HCT116 (cell line): Measurements from ENCODE around the gene MAPKBP1. TPM values are rescaled to one million over a fixed set of nuclear protein-coding genes. Genes with fewer than 3 reads are reported as not detected.

Experiments used
- ATAC-seq: fragments of 200-7000 bp; cut with Tn5 transposase; 2 replicates; pipeline ENCODE4 v1.9.1; 2020; ENCODE audit warnings: mild to moderate bottlenecking, moderate library complexity
- BruUV-seq: library from RNA; stranded (reverse); fragments of 400-500 nt; replicated peaks from 2 replicates; lab custom pipeline; 2021; lab: Mats Ljungman, UMichigan
- CTCF ChIA-PET: fragments of 300-600 bp; sonication (Branson Sonifier 250); formaldehyde crosslinking; loops from one replicate; lab custom pipeline; 2021; ENCODE audit warnings: antibody characterized with exemption; lab: Charles Lee
- POLR2A ChIA-PET: fragments of 300-600, 350-600 bp; sonication (Branson Sonifier 250); formaldehyde crosslinking; loops from one replicate; lab custom pipeline; 2021; ENCODE audit warnings: antibody characterized with exemption; lab: Charles Lee
- RAD21 ChIA-PET, 2 experiments: fragments of 300-600 bp; sonication (Branson Sonifier 250); formaldehyde crosslinking; loops; one replicate each; lab custom pipeline; 2023; ENCODE audit warnings: low total read pairs in 2 of 2; ENCODE audit not compliant: uncharacterized antibody in 2 of 2, unreplicated experiment in 2 of 2, low non-redundant PET in 1 of 2; lab: Charles Lee
- DNase-seq: peaks from one replicate; pipeline ENCODE4 v3.0.0-alpha.2; 2010; ENCODE audit warnings: low read depth, low spot score
- H2AFZ ChIP-seq: fragments of 200-600 bp; shearing (Covaris generic), sonication (generic); 2 replicates; pipeline ENCODE4 v1.6.1; 2017; ENCODE audit warnings: low read depth, mixed run types, mixed read lengths, antibody characterized with exemption, low read length; ENCODE audit not compliant: poor library complexity, severe bottlenecking
- H3K27ac ChIP-seq: 2 replicates; pipeline ENCODE4 v1.5.1; 2012; ENCODE audit warnings: low read depth, low read length
- H3K27me3 ChIP-seq: fragments of 200-600 bp; sonication (generic); 2 replicates; pipeline ENCODE4 v1.6.1; 2016; ENCODE audit warnings: mixed run types, low read length, mixed read lengths; ENCODE audit not compliant: insufficient read depth
- H3K36me3 ChIP-seq, 2 experiments: fragments of 200-500 bp in 1 of 2; fragments of 200-600 bp in 1 of 2; sonication (Bioruptor generic) in 1 of 2; sonication (generic) in 1 of 2; 2 replicates each; pipeline versions ENCODE4 v1.5.1 to v1.6.1; 2014 to 2016; ENCODE audit warnings: low read length in 2 of 2, inconsistent platforms in 1 of 2, mixed read lengths in 1 of 2, mixed run types in 1 of 2; ENCODE audit not compliant: insufficient read depth in 2 of 2, control insufficient read depth in 1 of 2
- H3K4me1 ChIP-seq, 2 experiments: fragments of 200-600 bp in 1 of 2; sonication (generic) in 1 of 2; 2 replicates each; pipeline versions ENCODE4 v1.5.1 to v1.6.1; 2012 to 2017; ENCODE audit warnings: low read length in 2 of 2, inconsistent platforms in 1 of 2, mild to moderate bottlenecking in 1 of 2, mixed read lengths in 1 of 2, mixed run types in 1 of 2, moderate library complexity in 1 of 2; ENCODE audit not compliant: insufficient read depth in 2 of 2, control insufficient read depth in 1 of 2
- H3K4me2 ChIP-seq: fragments of 200-600 bp; sonication (generic); 2 replicates; pipeline ENCODE4 v1.6.1; 2017; ENCODE audit warnings: mixed run types, low read length, mixed read lengths
- H3K4me3 ChIP-seq, 2 experiments: fragments of 200-600 bp in 1 of 2; sonication (generic) in 1 of 2; replicated peaks in 1 of 2; 2 replicates each; pipeline ENCODE4 v1.5.1; 2011 to 2016; ENCODE audit warnings: low read length in 2 of 2, control low read depth in 1 of 2, low read depth in 1 of 2, mild to moderate bottlenecking in 1 of 2, mixed read lengths in 1 of 2, mixed run types in 1 of 2
- H3K79me2 ChIP-seq: fragments of 200-600 bp; sonication (generic); 2 replicates; pipeline ENCODE4 v1.6.1; 2017; ENCODE audit warnings: mild to moderate bottlenecking, mixed run types, low read length, moderate library complexity, mixed read lengths; ENCODE audit not compliant: insufficient read depth
- H3K9ac ChIP-seq: fragments of 200-600 bp; sonication (generic); 2 replicates; pipeline ENCODE4 v1.6.1; 2016; ENCODE audit warnings: low read length, mixed read lengths
- H3K9me2 ChIP-seq: fragments of 200-600 bp; sonication (generic), shearing (Covaris generic); 2 replicates; pipeline ENCODE4 v1.6.1; 2017; ENCODE audit warnings: mixed run types, mild to moderate bottlenecking, moderate library complexity; ENCODE audit not compliant: insufficient read depth
- H3K9me3 ChIP-seq, 2 experiments: fragments of 200-500 bp in 1 of 2; fragments of 200-600 bp in 1 of 2; sonication (Bioruptor generic) in 1 of 2; sonication (generic) in 1 of 2; 2 replicates each; pipeline ENCODE4 v1.6.1; 2014 to 2017; ENCODE audit warnings: low read length in 2 of 2, mixed read lengths in 2 of 2, inconsistent platforms in 1 of 2, low read depth in 1 of 2, mild to moderate bottlenecking in 1 of 2, mixed run types in 1 of 2, moderate library complexity in 1 of 2; ENCODE audit not compliant: control insufficient read depth in 1 of 2, insufficient read depth in 1 of 2
- H4K20me1 ChIP-seq: fragments of 200-600 bp; sonication (generic), shearing (Covaris generic); 2 replicates; pipeline ENCODE4 v1.6.1; 2017; ENCODE audit warnings: mixed run types, mild to moderate bottlenecking, moderate library complexity; ENCODE audit not compliant: insufficient read depth
- CBX3 ChIP-seq: IDR thresholded peaks from 2 replicates; pipeline ENCODE4 v1.6.1; 2012; ENCODE audit warnings: low read depth
- EZH2 ChIP-seq: fragments of 200-600 bp; sonication (generic); IDR thresholded peaks from 2 replicates; pipeline ENCODE4 v1.6.1; 2017; ENCODE audit warnings: antibody characterized with exemption, mixed run types
- EZH2phosphoT487 ChIP-seq: fragments of 200-600 bp; IDR thresholded peaks from 2 replicates; pipeline ENCODE4 v1.6.1; 2018; ENCODE audit warnings: antibody characterized with exemption, borderline replicate concordance
- JUND ChIP-seq: IDR thresholded peaks from 2 replicates; pipeline ENCODE4 v1.6.1; 2012
- MAX ChIP-seq: IDR thresholded peaks from 2 replicates; pipeline ENCODE4 v1.6.1; 2012
- POLR2AphosphoS5 ChIP-seq: IDR thresholded peaks from 2 replicates; pipeline ENCODE4 v1.6.1; 2011; ENCODE audit warnings: mild to moderate bottlenecking, low read depth, low read length, moderate library complexity
- RAD21 ChIP-seq: IDR thresholded peaks from 2 replicates; pipeline ENCODE4 v1.6.1; 2012; ENCODE audit warnings: low read depth, mild to moderate bottlenecking
- SIN3A ChIP-seq: IDR thresholded peaks from 2 replicates; pipeline ENCODE4 v1.6.1; 2012; ENCODE audit warnings: low read depth
- ZBTB33 ChIP-seq: IDR thresholded peaks from 2 replicates; pipeline ENCODE4 v1.6.1; 2011; ENCODE audit warnings: mild to moderate bottlenecking, low read length, moderate library complexity; ENCODE audit not compliant: insufficient replicate concordance; ENCODE audit errors: extremely low read depth
- ZFX ChIP-seq: fragments of 450-650 bp; IDR thresholded peaks from 2 replicates; pipeline ENCODE4 v1.6.1; 2017
- ZNF274 ChIP-seq: fragments of 200-500 bp; sonication (Bioruptor generic); IDR thresholded peaks from 2 replicates; pipeline ENCODE4 v1.6.1; 2014; ENCODE audit warnings: mild to moderate bottlenecking, low read depth, low read length, inconsistent platforms
- intact Hi-C: fragments of 100-400 bp; cut with micrococcal nuclease; formaldehyde crosslinking; loops from 2 replicates; pipeline ENCODE4 v1.10.0; 2022
- total RNA-seq: library from RNA; stranded (reverse); gene quantifications from one replicate; pipeline ENCODE4 v1.2.1, GENCODE V29; 2021; ENCODE audit not compliant: unreplicated experiment
- TF ChIP-seq, protein P1 (sequence below): IDR thresholded peaks from 2 replicates; pipeline ENCODE4 v1.6.1; 2012; ENCODE audit warnings: low read depth

MAPKBP1 gene
- total RNA-seq, 1 experiment from 2014 or later = 21.3 TPM

GRCh38 chr15:41828807-41829141 lies 54.5 kb downstream of the MAPKBP1 start:
- Histone ChIP-seq H3K36me3 (no peaks in the 10 kb centered on the region; a peak in 1 of 4 replicates), H3K4me1 (peaks cover 6 to 18% of the 10 kb centered on the region in 2 experiments; a peak in 3 of 4 replicates), H3K9me3 (no peaks in the 10 kb centered on the region), H3K79me2 (no peaks in the 10 kb centered on the region), H3K27ac (no peak overlapping the region), H3K27me3 (no peaks in the 10 kb centered on the region), H4K20me1 (no peaks in the 10 kb centered on the region), H3K4me3 (peak overlapping the region; percentile 90), H3K9me2 (no peaks in the 10 kb centered on the region), H2AFZ (no peak overlapping the region), H3K9ac (peak overlapping the region; percentile 85), H3K4me2 (peak overlapping the region; percentile 98)
- intact Hi-C loops = loop anchor here (5.0 kb wide), 1 partner anchor 74 kb away; no protein-coding TSS in a partner anchor
- ATAC-seq (no peak), DNase-seq (no peak)
- TSS peak; percentile 68 for BruUV-seq
- ChIA-PET RAD21 (no interaction called here), POLR2A (no interaction called here), CTCF (no interaction called here)
- TF ChIP-seq SIN3A (no peak), MAX (no peak), ZNF274 (no peak), EZH2 (no peak), ZFX (no peak), POLR2AphosphoS5 (no peak), EZH2phosphoT487 (no peak), CBX3 (no peak), RAD21 (no peak), JUND (no peak), ZBTB33 (no peak)
- TF ChIP-seq, protein P1, sequence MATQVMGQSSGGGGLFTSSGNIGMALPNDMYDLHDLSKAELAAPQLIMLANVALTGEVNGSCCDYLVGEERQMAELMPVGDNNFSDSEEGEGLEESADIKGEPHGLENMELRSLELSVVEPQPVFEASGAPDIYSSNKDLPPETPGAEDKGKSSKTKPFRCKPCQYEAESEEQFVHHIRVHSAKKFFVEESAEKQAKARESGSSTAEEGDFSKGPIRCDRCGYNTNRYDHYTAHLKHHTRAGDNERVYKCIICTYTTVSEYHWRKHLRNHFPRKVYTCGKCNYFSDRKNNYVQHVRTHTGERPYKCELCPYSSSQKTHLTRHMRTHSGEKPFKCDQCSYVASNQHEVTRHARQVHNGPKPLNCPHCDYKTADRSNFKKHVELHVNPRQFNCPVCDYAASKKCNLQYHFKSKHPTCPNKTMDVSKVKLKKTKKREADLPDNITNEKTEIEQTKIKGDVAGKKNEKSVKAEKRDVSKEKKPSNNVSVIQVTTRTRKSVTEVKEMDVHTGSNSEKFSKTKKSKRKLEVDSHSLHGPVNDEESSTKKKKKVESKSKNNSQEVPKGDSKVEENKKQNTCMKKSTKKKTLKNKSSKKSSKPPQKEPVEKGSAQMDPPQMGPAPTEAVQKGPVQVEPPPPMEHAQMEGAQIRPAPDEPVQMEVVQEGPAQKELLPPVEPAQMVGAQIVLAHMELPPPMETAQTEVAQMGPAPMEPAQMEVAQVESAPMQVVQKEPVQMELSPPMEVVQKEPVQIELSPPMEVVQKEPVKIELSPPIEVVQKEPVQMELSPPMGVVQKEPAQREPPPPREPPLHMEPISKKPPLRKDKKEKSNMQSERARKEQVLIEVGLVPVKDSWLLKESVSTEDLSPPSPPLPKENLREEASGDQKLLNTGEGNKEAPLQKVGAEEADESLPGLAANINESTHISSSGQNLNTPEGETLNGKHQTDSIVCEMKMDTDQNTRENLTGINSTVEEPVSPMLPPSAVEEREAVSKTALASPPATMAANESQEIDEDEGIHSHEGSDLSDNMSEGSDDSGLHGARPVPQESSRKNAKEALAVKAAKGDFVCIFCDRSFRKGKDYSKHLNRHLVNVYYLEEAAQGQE = no peak
